GM19452 (cell line): ENCODE data around the gene VIPR1.
"Not testable (repeated sequence)": the region's sequence is repeated elsewhere in the genome, so short reads cannot be mapped to it uniquely, and the experiment has no call there.

Experiments used
- ATAC-seq: cut with Tn5 transposase; IDR thresholded peaks from one replicate; pipeline ENCODE4 v1.9.1; 2021; ENCODE audit not compliant: unreplicated experiment

The VIPR1 gene

DNA sequence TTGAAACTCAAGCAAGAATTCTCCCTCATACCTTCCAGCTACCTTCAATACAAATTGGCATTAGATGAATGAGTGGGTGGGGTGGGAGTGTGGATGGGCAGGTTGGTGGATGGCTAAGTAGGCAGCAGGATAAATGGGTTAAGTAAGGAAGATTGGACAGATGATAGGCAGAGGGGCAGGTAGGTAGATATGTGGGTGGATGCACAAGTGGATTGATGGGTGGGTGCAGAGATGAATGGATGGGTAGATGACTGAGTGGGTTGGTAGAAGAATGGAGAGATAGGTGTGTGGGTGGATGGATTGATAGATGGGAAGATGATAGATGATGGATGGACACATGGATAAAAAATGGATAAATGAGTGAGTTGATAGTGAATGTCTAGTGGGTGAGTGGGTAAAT lies 27.6 kb downstream of the VIPR1 start:
- no peak for ATAC-seq

DNA sequence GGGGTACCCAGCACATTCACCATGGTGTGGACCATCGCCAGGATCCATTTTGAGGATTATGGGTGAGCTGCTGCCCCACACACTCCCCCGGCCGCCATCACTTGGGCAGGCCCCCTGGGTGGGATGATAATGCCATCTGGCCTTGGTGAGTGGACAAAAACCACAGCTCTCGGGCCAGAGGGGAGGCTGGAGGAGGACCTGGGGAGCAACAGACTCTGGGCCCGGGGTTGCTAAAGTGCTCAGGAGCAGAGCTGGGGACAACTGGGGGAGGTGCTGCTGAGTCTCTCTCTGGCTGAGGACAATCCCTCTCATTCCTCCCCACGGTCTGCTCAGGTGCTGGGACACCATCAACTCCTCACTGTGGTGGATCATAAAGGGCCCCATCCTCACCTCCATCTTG lies 29.0 kb downstream of the VIPR1 start:
- no peak for ATAC-seq

DNA sequence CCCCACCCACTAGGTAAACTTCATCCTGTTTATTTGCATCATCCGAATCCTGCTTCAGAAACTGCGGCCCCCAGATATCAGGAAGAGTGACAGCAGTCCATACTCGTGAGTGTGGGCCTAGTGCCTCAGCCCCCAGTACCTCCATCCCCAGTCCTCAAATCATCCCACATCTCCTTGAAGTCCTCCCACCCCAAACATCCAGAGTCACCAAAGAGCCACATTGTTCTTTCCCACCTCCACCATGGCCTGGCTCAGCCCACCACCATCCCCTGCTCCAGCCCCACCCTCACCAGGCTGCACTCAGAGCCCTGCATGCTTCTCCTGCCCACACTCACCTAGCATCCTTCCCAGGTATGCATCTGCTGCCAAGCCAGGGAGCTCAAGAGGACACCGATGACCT lies 29.8 kb downstream of the VIPR1 start:
- ATAC-seq, result no peak

DNA sequence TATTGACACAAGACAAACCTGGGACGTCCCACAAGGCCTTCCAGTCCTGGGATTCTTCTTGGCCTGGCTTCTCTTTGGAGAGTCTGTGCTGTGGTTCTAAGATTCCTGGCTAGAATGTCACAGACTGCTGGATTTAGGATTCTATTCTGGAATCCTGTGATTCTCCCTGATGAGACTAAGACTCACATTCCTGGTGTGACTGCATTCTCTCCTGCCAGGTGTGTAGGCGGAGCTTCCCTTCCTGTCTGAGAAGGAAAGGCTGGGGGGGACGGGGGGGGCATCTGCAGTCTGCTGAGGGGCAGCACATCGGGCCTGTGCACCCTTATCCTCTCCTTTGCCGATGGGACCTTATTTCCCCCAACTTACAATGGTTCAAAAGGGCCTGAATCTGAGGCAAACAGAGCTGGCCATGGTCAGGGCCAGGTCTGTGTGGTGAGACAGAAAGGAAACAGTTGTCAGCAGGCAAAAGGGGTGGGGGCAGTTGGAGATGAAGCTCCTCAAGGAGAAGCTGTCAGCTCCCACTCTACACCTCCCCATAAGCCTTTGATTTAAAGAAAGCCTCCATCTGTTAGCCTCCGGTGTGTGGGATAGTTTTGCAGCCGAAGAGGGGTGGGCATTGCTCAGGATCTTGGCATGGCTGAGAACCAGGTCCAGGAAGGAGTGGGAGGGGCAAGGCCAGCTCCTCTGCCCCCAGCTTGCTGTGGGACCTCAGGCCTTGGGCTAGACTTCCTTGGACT lies 30.9 kb downstream of the VIPR1 start:
- no peak for ATAC-seq

DNA sequence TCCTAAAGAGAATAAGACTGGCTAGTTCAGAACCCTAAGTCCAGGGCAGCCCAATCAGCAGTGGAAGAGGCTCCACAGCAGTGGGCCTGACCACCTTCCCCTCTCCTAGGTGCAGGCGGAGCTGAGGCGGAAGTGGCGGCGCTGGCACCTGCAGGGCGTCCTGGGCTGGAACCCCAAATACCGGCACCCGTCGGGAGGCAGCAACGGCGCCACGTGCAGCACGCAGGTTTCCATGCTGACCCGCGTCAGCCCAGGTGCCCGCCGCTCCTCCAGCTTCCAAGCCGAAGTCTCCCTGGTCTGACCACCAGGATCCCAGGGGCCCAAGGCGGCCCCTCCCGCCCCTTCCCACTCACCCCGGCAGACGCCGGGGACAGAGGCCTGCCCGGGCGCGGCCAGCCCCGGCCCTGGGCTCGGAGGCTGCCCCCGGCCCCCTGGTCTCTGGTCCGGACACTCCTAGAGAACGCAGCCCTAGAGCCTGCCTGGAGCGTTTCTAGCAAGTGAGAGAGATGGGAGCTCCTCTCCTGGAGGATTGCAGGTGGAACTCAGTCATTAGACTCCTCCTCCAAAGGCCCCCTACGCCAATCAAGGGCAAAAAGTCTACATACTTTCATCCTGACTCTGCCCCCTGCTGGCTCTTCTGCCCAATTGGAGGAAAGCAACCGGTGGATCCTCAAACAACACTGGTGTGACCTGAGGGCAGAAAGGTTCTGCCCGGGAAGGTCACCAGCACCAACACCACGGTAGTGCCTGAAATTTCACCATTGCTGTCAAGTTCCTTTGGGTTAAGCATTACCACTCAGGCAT lies 33.7 kb downstream of the VIPR1 start:
- ATAC-seq, result no peak

DNA sequence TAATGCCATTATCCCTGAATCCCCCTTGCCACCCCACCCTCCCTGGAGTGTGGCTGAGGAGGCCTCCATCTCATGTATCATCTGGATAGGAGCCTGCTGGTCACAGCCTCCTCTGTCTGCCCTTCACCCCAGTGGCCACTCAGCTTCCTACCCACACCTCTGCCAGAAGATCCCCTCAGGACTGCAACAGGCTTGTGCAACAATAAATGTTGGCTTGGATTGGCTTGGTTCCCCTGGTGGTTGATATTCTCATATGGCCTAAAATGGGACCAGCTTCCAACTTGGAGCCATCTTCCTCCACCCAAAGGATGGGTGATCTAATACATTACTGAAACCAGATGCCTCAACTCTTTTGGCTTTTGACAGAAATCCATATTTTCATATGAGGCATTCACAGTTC lies 34.9 kb downstream of the VIPR1 start:
- no peak for ATAC-seq

DNA sequence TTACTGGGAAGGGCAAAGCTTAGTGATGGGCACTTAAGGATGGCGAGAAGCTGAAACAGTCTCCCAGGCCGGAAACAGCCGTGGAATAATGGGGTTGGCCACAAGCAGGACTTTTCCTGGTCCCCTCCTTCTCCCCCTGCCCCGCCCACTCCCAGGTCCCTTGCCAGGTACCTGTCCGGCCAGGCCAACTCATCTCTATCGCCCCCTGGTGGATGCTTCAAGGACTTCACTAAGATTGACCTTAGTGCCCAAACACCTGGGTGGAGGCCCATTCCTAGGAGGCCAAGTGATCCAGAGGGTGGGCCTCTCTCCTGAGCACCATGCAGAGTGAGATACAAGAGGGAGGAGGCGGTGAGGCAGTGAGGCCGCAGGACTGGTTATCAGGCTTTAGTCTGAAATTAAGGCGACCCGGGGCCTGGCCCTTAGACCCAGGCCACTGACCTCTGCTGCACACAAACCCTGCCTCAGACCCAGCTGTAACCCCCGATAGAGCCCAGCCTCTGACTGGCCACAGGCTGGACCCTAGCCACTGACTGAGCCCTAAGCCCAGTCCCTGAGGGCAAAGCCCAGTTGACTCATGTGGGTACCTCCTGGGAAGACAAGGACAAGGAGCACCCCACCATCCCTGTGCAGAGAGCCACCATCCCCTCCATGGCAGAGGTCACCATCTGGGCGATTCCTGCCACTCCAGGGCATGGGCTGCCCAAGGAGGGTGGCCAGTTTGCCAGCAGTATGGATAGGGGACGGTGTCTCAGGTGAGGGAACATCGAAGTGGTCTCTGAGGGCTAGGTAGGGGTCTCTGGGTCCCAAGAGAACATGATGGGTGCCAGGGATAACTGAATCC lies 37.6 kb downstream of the VIPR1 start:
- ATAC-seq, result no peak

DNA sequence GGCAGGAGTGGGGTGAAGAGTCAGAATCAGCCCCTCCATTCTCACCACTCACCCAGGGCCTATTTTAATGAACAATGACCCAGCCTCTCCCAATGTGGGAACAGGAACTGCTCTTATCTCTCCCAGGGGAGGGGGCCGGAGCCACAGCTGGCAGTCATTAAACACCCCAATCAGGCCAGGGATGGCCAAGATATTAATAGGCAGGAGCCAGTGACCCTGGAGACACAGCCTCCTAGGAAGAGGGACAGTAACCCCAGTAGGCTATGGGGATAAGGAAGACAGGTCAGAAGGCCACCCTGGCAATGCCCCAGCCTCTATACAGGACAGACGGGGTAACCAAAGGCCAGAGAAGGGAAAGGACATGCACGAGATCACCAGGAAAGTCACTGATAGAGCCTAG lies 38.6 kb downstream of the VIPR1 start:
- no peak for ATAC-seq

DNA sequence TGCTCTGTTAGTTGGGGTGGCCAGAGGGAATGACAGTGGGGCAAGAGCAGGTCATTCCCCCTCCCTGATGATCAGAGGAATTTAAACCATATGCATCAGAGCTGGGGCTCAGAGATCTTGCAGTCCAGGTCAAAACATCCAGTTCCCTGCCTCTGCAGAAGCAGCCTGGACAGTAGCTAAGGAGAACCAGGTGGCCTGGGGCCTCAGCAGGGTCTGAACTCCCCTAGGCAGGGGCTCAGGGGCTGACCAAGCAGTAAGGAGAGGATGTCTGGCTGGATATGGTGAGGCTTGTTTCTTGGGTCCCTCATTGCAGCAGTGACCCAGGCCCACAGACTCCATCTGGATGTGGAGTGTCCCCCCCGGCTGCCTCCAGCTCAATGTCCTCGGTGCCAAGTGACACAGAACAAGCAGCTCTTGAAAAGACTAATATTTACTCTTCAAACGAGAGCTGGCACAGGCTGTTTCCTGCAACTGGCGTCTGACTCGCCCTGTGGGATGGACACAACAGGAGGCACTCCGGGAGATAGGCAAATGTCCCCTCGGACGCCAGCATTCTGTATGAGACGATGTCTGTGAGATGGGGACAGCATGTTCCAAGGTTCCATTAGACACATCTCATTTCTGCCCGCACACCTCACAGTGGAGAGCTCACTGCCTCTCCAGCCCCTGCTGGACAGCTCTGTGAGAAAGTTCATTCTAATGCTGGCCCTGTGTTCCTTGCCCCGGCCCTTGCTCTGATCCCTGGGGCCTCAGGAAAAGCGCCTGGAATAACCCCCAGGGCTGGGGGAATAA lies 42.2 kb downstream of the VIPR1 start:
- ATAC-seq, result no peak

DNA sequence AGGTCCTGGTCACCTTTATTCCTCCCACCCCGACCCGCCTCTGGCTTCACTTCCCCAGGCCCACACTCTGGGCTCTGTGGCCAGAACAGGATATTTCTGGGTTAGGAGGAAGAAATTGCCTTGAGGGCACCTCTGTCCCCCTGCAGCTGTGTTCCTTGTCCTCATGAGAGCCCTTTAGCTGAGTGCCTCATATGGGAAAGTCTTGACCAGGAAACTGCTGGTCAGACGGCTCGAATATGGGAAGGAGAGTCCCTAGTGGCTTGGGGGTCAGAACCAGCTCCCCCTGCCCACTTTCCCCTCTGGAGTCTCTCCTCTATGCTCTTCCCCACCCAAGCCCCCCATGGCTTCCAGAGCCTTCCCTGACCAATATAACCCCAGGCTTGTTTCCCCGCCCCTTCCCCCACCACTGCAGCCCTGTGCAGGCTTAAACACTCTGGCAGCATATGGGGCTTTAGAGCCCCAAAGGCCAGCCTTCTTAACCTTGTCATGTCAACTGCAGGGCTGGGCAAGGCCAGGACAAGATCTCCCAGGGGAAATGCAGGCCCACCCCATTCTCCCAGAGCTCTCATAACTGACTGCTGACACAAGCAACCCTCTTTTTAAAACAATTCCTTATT lies 42.9 kb downstream of the VIPR1 start:
- ATAC-seq, result no peak

DNA sequence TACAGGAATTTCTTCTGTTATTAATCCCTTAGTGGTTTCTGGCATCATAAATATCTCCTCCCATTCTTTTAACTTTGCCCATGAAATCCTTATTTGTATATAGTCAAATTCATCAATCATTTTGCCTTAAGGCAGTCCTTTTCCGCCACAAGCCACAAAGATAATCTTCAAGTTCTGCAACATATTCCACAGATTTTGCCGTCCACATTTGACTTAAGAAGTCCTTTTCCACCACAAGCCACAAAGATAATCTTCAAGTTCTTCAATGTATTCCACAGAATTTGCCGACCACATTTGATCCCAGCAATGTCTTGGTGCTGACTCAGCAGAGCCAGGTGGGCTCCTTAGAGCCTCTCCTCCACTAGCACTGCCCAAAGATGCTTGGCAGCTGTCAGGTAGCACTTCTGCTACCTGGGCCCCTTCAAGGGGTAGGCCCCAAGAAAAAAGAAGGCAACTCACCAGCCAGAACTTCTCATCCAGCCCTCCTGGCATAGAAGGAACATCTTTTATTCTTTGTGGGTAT lies 44.3 kb downstream of the VIPR1 start:
- ATAC-seq, result no peak

DNA sequence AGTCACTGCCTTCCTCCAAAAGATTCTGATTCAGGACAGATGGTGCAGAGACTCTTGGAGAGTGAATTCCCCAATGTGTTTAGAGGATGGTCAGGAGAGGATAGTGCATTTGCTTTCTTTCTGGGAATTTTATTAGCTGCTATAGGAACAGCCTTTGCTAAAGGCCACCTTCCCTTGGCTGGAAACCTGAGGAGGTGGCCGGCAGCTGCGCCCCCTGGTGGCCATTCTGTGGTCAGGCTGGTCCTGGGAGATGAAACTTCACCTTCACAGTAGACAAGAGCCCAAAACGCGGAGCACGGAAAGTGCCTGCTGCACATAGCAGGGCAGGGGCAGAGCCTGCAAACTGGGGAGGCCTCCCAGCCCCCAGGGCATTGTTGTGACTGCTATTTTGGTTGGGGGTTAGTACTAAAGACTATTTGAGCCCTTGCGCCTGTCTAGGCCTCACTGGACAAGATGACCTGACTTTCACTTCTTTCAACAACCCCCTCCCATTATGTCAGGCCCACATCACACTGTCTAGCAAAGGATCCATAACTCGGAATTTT lies 45.0 kb downstream of the VIPR1 start:
- peak; percentile 63 for ATAC-seq

DNA sequence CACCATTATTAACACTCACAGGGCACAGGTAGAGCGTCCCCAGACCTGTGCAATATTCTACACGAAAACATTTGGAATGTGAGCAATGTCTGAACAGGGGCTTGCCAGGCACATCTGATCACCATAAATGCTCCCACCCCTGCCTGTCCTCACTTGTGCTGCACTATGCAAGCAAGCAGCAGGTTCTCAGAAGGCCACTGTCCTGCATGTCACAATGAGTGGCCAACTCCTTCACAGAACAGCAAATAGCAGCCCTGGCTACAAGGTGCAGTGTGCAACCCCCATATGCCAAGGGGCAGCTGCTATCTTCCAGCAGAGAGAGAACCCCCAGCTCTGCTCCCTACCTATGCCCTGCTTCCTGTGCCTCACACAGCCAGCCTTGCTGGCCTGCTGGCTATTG lies 46.7 kb downstream of the VIPR1 start:
- no peak for ATAC-seq

DNA sequence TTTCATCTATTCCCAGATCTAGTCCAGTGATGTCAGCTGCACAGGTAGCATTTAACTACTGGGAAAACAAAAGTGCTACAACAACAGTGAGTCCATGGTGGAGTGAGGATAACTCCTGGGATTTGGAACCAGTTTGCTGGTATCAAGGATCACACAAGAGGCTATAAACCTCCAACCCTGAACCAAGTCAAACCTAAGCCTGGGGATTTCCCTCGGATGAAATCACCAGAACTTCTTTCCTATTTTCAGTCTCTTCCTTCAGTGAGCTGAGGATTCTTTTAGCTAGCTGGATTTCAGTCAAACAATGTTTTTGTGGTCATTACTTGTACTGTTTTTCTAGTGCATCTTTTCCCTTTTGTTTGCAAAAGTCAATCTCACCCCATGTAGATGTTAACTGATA lies 47.8 kb downstream of the VIPR1 start:
- no peak for ATAC-seq

DNA sequence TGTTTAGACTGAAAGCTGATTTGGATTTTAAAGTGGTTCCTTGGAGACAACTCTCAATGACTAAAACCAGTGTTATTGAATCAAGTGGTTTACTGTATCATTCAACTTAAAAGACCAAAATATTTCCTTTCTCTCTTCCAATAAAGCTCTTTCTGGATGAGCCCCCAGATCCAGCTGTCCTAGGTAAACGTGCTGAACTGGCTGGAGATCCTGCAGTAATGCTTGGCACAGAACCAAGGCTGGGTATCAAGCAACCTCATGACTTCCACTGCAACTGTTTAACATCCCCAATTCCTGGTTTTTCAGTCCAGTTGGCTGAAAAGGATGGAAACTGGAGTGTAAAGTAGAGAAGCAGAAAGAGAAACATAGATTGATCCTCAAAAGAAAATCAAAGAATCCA lies 50.4 kb downstream of the VIPR1 start:
- ATAC-seq, result no peak

DNA sequence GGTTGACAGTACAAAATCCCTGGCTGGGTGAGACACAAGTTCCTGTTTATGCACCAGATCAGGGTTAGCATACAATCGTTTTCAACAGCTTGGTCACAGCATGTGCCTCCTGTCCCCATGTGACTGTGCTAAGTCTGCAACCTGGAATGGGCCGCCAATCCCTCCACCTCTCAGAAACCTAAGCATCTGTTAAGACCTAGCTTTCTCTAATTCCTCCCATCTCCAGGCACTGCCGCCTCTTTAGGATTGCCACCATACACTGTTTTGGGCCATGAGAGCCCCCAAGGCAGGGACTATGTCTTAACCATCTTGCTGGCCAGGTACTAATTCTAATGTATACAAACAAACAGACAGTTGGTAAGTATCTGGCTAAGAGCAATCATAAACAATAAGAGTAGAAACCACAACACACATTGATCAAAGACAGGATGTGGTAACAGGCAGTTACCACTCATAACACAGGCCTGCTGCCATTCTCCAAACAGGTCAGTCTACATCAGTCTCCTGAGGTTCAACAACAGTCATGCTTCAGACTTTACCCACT lies 53.7 kb downstream of the VIPR1 start:
- peak; percentile 93 for ATAC-seq

DNA sequence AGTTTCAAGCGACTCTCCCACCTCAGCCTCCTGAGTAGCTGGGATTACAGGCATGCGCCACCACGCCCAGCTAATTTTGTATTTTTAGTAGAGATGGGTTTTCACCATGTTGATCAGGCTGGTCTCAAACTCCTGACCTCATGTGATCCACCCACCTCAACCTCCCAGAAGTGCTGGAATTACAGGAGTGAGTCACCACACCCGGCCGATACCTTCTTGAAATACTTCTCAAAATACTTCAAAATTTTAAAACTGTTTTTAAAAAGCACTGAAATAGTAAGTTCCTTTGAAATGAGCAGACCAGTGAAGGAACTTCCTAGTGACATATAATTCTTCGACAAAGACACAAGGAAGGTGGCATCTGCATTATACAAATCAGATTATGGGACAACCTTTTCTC lies 54.4 kb downstream of the VIPR1 start:
- ATAC-seq, result not testable (repeated sequence)

DNA sequence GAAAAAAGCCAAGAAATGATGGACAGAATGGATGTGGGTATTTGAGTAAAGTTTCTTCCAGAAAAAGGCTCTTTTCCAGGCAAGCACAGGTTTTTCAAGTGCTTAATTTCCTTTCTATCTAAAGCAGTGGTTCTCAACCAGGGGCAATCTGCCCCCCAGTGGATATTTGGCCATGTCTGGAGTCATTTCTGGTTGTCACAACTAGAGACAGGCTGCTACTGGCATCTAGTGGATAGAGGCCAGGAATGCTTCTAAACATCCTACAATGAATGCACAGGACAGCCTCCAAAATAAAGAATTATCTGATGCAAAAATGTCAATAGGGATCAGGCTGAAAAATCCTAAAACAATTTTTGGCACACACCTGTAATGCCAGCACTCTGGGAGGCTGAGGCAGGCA lies 55.4 kb downstream of the VIPR1 start:
- no peak for ATAC-seq

DNA sequence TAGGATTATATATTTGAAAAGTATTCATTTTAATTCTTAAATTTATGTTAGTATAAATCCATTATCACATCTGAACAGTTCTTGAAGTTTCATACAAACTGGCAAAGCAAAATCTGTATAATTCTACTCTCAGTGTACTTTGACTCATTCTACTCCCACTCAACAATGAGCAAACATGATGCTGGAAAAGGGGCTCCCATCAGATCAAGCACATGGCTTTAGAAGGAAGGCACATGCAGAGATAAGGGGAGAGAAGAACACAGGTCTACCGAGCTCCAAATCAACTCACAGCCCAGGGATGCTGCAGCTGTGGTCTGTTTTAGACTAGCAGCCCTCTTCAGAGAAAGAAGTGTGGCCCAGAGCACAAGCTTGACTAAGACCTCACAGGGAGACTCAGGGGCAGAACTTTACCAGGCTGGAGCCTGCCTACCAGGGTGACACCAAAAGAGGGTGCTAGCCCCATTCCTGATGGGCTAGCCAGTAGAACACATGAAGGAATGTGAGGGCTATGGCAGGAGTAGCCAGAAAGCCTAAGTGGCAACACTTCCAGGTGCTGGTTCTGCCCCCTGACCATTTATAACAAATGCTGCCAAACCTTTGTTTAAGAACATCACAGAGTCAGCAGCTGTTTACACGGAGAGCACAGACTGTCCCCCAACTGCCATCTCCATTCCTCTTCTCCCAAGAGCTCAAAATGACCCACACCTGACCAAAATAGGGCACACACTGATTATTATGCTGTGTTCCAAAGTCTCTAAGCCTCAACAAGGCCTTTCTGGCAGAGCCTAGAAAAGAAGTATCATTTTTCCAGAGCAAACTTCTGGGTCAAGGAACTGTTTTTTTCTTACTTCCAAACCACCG lies 59.8 kb downstream of the VIPR1 start:
- no peak for ATAC-seq
